Measurements from ENCODE around the gene DDX27. TPM values are rescaled to one million over a fixed set of nuclear protein-coding genes. Genes with fewer than 3 reads are reported as not detected.
"Not testable (repeated sequence)": the region's sequence is repeated elsewhere in the genome, so short reads cannot be mapped to it uniquely, and the experiment has no call there.

The DDX27 gene
- total RNA-seq, 4 donors from 2014 or later, result 22.3 to 32.5 (median 29.8) TPM

DNA sequence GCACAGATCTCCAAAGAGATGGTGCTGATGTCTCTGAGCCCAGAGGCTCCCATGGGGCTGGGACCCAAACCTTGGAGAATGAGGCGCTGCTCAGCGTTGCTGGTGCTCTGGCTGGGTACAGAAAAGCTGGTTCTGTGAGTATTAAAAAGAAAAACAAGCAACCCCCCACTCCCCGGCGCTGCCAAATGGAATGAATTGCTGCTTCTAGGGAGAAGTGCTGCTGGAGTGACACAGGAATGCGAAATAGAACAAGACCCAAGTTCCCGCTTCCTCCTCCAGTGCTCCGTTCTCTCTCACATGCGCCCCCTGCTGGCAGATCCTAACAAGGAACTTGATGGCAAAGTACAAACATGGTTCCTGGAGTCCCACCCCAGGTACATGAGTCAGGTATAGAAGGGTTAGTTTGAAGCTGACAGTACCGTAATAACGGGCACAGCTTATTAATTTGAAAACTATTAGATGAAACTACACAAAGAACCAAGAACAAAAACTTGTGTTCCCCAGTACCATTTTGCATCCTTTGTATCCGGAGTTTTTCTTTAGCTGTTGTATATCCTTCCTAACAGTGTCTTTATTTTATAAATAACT lies 2.1 kb upstream of the DDX27 start:
- Histone ChIP-seq H3K27me3 (no peaks in the 10 kb centered on the region), H3K9me3 (no peaks in the 10 kb centered on the region), H3K36me3 (peaks cover 0 to 12% of the 10 kb centered on the region in 2 donors), H3K27ac (peak overlapping the region in 3 of 4 donors; percentile 4 to 60 (median 58)), H3K4me3 (peak overlapping the region in 1 of 2 donors; percentile 10), H3K4me1 (peaks cover 0 to 29% (median 10%) of the 10 kb centered on the region in 3 donors)
- peak; percentile 23 for TF ChIP-seq POLR2AphosphoS5 (IDR thresholded peaks at IDR 0.05)
- TF ChIP-seq, protein P1, sequence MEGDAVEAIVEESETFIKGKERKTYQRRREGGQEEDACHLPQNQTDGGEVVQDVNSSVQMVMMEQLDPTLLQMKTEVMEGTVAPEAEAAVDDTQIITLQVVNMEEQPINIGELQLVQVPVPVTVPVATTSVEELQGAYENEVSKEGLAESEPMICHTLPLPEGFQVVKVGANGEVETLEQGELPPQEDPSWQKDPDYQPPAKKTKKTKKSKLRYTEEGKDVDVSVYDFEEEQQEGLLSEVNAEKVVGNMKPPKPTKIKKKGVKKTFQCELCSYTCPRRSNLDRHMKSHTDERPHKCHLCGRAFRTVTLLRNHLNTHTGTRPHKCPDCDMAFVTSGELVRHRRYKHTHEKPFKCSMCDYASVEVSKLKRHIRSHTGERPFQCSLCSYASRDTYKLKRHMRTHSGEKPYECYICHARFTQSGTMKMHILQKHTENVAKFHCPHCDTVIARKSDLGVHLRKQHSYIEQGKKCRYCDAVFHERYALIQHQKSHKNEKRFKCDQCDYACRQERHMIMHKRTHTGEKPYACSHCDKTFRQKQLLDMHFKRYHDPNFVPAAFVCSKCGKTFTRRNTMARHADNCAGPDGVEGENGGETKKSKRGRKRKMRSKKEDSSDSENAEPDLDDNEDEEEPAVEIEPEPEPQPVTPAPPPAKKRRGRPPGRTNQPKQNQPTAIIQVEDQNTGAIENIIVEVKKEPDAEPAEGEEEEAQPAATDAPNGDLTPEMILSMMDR (IDR thresholded peaks at IDR 0.05), result peak in 3 of 4 experiments; percentile 89 to 95 (median 89)
- no peak for TF ChIP-seq POLR2A (IDR thresholded peaks at IDR 0.05)
- TF ChIP-seq EP300 (IDR thresholded peaks at IDR 0.05), result no peak
- ATAC-seq, result peak; percentile 60
- 13 to 15% methylated on average over 11 of the region's 11 CpGs for WGBS, 2 donors (ENCODE audit: low coverage in 1 of 2)

DNA sequence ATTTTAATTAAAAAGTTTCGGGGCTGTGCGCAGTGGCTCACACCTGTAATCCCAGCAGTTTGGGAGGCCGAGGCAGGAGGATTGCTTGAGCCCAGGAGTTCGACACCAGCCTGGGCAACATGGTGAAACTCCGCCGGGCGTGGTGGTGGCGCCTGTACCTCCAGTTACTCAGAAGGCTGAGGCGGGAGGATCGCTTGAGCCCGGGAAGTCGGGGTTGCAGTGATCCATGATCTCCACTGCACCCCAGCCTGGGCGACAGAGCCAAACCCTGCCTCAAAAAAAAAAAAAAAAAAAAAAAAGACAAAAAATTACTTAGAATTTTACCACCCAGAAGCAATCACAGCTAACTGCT lies 501 bp upstream of the DDX27 start:
- not testable (repeated sequence) for ATAC-seq, H3K9me3 ChIP-seq, H3K27me3 ChIP-seq
- Histone ChIP-seq H3K4me3 (peak overlapping the region in 1 of 2 donors; percentile 64), H3K27ac (peak overlapping the region; percentile 48 to 91 (median 87)), H3K4me1 (peaks cover 0 to 29% (median 10%) of the 10 kb centered on the region in 3 donors), H3K36me3 (peaks cover 0 to 28% of the 10 kb centered on the region in 2 donors)
- WGBS, 2 donors (ENCODE audit: low coverage in 1 of 2), result 100% methylated on average over 2 of the region's 13 CpGs; no CpG with 5 or more reads in 1 of the 2 donors

DNA sequence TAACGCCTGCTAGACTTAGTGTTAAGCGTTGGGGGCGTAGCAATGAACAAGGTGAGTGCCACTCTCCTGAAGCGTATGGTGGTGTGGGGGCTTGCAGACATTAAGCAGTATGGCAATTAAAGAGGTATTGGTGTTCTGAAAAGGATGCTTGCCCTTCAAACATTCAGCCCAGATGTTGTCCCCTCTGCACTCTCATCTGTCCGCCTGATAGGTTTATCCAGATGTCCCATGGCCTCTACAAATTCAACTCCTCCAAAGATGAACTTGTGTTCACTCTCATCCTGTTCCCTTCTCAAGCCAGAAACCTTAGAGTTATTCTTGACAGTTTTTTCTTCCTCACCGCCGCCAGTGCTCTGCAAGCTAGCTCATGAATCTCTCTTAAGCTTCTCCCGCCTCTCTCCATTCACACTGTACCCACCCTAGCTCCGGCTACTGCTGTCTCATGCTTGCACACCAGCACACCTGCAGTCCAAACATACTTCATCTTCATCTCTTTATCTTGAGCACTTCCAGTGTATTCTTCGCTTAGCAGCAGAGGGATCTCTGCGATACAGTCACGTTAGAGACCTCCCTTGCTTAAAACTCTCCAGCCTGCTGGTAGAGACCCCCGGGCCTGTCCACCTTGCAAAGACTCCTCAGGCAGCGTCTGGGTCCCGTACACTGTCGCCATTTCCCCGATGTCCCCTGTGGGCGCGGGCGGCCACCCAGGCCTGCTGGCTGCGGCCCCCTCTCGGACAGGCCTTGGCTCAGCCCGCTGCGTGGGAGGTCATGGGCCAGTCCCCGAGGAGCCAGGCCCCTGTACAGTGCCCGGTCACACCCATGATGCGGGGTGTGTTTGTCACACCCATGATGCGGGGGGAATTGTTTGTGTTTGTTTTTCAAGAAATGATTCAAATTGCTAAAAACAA lies 962 bp downstream of the DDX27 start:
- Histone ChIP-seq H3K4me1 (peaks cover 0 to 29% (median 10%) of the 10 kb centered on the region in 3 donors), H3K27me3 (no peaks in the 10 kb centered on the region), H3K9me3 (no peaks in the 10 kb centered on the region), H3K27ac (peak overlapping the region; percentile 81 to 91 (median 87)), H3K4me3 (peak overlapping the region; percentile 64 to 94), H3K36me3 (peaks cover 0 to 43% of the 10 kb centered on the region in 2 donors)
- WGBS, 2 donors (ENCODE audit: low coverage in 1 of 2), result 21 to 46% methylated on average over 9 to 14 of the region's 28 CpGs
- TF ChIP-seq EP300 (IDR thresholded peaks at IDR 0.05), result no peak
- no peak for ATAC-seq

DNA sequence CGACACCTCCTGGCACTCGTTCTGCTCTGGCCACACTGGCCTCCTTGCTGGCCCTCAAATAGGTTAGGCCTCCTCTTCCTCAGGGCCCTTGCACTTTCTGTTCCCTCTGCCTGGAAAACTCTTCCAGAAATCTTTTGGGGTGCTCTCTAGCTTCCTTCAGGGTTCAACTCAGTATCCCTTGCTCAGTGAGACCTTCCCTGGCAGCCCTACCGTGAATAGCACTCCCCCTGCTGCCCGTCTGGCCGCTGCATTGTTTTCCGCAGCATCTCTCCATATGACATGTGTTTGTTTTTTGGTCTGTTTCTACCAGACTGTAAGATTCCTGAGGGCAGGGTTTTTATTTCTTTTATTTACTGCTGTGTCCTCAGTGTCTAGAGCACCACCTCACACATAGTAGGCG lies 6.7 kb downstream of the DDX27 start:
- Histone ChIP-seq H3K4me3 (no peak overlapping the region), H3K27me3 (no peaks in the 10 kb centered on the region), H3K4me1 (peaks cover 0 to 5% (median 0%) of the 10 kb centered on the region in 3 donors), H3K36me3 (peaks cover 0 to 99% of the 10 kb centered on the region in 2 donors), H3K27ac (no peak overlapping the region), H3K9me3 (no peaks in the 10 kb centered on the region)
- ATAC-seq, result no peak
- TF ChIP-seq, protein P1 (IDR thresholded peaks at IDR 0.05), result no peak
- TF ChIP-seq POLR2AphosphoS5 (IDR thresholded peaks at IDR 0.05) (no peak), EP300 (IDR thresholded peaks at IDR 0.05) (no peak), POLR2A (IDR thresholded peaks at IDR 0.05) (no peak)
- WGBS, 2 donors (ENCODE audit: low coverage in 1 of 2), result 81 to 94% methylated on average over 6 to 7 of the region's 7 CpGs

DNA sequence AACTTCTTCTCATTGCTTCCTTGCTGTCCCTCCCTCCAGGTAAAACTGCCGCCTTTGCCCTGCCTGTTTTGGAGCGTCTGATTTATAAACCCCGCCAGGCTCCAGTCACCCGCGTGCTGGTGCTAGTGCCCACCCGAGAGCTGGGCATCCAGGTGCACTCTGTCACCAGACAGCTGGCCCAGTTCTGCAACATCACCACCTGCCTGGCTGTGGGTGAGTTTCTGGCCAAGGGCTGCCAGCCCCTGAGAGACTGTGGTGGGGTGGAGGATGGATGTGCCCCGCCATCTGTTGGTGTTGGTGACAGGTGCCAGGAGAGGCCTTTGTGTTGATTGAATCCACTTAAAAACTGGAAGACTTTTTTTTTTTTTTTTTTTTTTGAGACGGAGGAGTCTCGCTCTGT lies 9.5 kb downstream of the DDX27 start:
- no peaks in the 10 kb centered on the region for H3K9me3 ChIP-seq
- H3K4me3 ChIP-seq, result no peak overlapping the region
- no peak for TF ChIP-seq POLR2A (IDR thresholded peaks at IDR 0.05)
- TF ChIP-seq, protein P1 (IDR thresholded peaks at IDR 0.05), result no peak
- TF ChIP-seq POLR2AphosphoS5 (IDR thresholded peaks at IDR 0.05), result no peak
- TF ChIP-seq EP300 (IDR thresholded peaks at IDR 0.05), result no peak
- WGBS, 2 donors (ENCODE audit: low coverage in 1 of 2), result 83 to 93% methylated on average over 2 to 5 of the region's 9 CpGs
- peaks cover 0 to 98% of the 10 kb centered on the region in 2 donors for H3K36me3 ChIP-seq
- no peaks in the 10 kb centered on the region for H3K4me1 ChIP-seq
- no peak overlapping the region for H3K27ac ChIP-seq
- ATAC-seq, result no peak
- no peaks in the 10 kb centered on the region for H3K27me3 ChIP-seq

Data from gastroesophageal sphincter (tissue), 4 donors.